Stimulated activated effector memory CD8-positive, alpha-beta T cell treated with anti-CD3 and anti-CD28 coated beads, Interleukin-12 subunit alpha, Interleukin-12 subunit beta, amount 100 ng/mL, for 72 hours (primary cell): ENCODE data around the gene LRMDA.
A peak's percentile ranks its signal among the peaks of the same experiment; 100 is the strongest.
"Not testable (repeated sequence)": the region's sequence is repeated elsewhere in the genome, so short reads cannot be mapped to it uniquely, and the experiment has no call there.

Source experiments
- ATAC-seq: fragments of 150-1000 bp; cut with Tn5 transposase; 2 replicates; pipeline ENCODE4 v1.10.0; 2021
- DNase-seq, 2 donors: peaks; one replicate each; pipeline ENCODE4 v3.0.0; 2021 to 2022; ENCODE audit warnings: low spot score in 2 of 2
- H3K27ac Mint-ChIP-seq: one replicate; pipeline ENCODE4 v1.8.0; 2022; ENCODE audit warnings: mild to moderate bottlenecking, mixed read lengths
- H3K36me3 Mint-ChIP-seq: one replicate; pipeline ENCODE4 v1.8.0; 2022; ENCODE audit warnings: mild to moderate bottlenecking, mixed read lengths
- H3K4me1 Mint-ChIP-seq: one replicate; pipeline ENCODE4 v1.8.0; 2022; ENCODE audit warnings: mixed read lengths
- H3K4me3 Mint-ChIP-seq: one replicate; pipeline ENCODE4 v1.8.0; 2022; ENCODE audit warnings: mild to moderate bottlenecking, mixed read lengths
- H3K9me3 Mint-ChIP-seq: one replicate; pipeline ENCODE4 v1.8.0; 2022; ENCODE audit warnings: mixed read lengths

Gene LRMDA

GRCh38 chr10:76129213-76129612 lies 697.8 kb downstream of the LRMDA start:
- no peak for DNase-seq
- peak; percentile 11 for ATAC-seq
- H3K36me3 Mint-ChIP-seq, result no peaks in the 10 kb centered on the region
- H3K4me3 Mint-ChIP-seq, result no peak overlapping the region
- no peaks in the 10 kb centered on the region for H3K4me1 Mint-ChIP-seq
- peaks cover 8% of the 10 kb centered on the region for H3K9me3 Mint-ChIP-seq
- H3K27ac Mint-ChIP-seq, result no peak overlapping the region

DNA sequence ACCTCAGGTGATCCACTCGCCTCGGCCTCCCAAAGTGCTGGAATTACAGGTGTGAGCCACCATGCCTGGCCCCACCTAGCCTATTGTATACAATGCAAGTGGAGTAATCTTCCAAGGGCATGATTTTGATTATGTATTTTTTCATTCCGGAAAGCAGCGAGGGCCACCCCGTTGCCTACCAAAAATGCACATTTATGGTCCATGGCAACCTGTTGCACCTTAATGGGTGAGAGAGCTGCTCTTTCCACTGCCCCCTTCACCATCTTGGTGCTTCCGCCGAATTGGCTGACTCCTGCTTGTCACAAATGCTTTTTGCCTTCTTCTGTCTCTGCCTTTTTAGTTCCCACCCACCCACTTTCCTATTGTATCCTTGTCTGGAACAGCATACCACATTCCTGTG lies 699.5 kb downstream of the LRMDA start:
- Mint-ChIP-seq H3K4me1 (no peaks in the 10 kb centered on the region), H3K27ac (no peak overlapping the region), H3K9me3 (peaks cover 8% of the 10 kb centered on the region), H3K4me3 (no peak overlapping the region), H3K36me3 (no peaks in the 10 kb centered on the region)
- no peak for DNase-seq
- ATAC-seq, result no peak

GRCh38 chr10:76133597-76134255 lies 702.3 kb downstream of the LRMDA start:
- ATAC-seq (no peak), DNase-seq (no peak)
- Mint-ChIP-seq H3K36me3 (no peaks in the 10 kb centered on the region), H3K4me3 (no peak overlapping the region), H3K27ac (no peak overlapping the region), H3K4me1 (no peaks in the 10 kb centered on the region), H3K9me3 (peaks cover 4% of the 10 kb centered on the region)

DNA sequence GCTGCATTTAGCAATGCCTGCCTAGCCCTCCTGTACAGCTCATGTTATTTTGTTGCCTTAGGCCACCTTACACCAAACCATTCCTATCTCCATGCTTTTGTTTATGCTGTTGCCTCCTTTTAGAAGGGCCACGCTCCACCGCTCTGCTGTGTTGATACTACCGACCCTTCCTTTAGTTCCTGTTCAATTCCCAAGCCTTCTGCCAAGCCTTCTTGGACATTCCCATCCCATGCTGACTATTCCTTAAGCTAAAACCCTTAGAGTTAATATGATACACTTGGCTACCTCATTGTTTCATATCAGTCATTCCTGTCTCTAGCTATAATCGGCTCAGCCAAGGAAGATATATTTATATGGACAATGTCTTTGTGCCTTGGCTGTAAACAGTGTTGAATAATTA lies 705.5 kb downstream of the LRMDA start:
- ATAC-seq, result no peak
- Mint-ChIP-seq H3K4me3 (no peak overlapping the region), H3K4me1 (no peaks in the 10 kb centered on the region), H3K27ac (no peak overlapping the region), H3K36me3 (no peaks in the 10 kb centered on the region), H3K9me3 (no peaks in the 10 kb centered on the region)
- no peak for DNase-seq

- no peak for DNase-seq
- H3K27ac Mint-ChIP-seq, result no peak overlapping the region
- no peaks in the 10 kb centered on the region for H3K36me3 Mint-ChIP-seq
- no peak for ATAC-seq
- H3K9me3 Mint-ChIP-seq, result no peaks in the 10 kb centered on the region
- no peak overlapping the region for H3K4me3 Mint-ChIP-seq
- no peaks in the 10 kb centered on the region for H3K4me1 Mint-ChIP-seq
Measured at GRCh38 chr10:76138286-76138685, 706.9 kb downstream of the LRMDA start.

DNA sequence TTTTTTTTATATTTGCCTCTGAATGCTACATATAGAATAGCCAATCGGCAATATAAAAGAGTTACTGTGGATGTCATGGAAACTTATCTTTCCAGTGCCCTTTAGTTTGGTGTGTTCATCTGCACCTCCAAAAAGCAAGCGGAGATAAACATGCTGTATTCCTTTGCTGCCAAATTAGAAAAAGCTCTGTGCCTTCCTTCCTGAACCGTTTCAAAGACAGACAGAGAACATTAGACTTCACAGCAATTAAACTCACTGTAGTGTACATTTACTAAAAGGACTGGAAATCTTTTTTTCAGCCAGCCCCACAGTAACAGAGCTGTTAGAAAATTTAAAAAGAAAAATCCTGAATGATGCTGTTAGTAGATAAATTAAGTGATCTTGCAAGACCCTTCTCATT lies 707.5 kb downstream of the LRMDA start:
- DNase-seq (no peak), ATAC-seq (no peak)
- Mint-ChIP-seq H3K27ac (no peak overlapping the region), H3K4me3 (no peak overlapping the region), H3K36me3 (no peaks in the 10 kb centered on the region), H3K4me1 (no peaks in the 10 kb centered on the region), H3K9me3 (no peaks in the 10 kb centered on the region)

- Mint-ChIP-seq H3K4me3 (no peak overlapping the region), H3K36me3 (no peaks in the 10 kb centered on the region), H3K4me1 (no peaks in the 10 kb centered on the region), H3K9me3 (no peaks in the 10 kb centered on the region), H3K27ac (no peak overlapping the region)
- DNase-seq, result no peak
- no peak for ATAC-seq
Measured at GRCh38 chr10:76139431-76139830, 708.0 kb downstream of the LRMDA start.

DNA sequence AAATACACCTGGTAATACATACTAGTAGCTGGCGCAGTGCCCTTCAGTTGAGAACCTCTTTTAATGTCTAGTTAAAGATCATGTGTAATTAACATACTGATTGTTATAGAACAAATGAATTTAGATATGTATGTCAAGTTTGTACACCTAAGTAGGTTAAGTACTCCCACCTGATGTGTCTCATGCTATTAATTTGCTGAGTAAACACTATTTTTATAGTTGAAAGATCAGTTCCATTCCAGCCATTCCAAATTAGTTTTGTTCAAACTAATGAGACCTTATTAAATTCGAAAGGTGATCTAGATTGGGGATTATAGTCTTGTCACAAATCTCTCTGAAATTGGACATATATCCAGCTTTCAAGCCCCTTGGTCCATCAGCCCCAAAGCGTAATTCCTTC lies 710.0 kb downstream of the LRMDA start:
- no peak for DNase-seq
- Mint-ChIP-seq H3K4me3 (no peak overlapping the region), H3K27ac (no peak overlapping the region), H3K9me3 (peaks cover 4% of the 10 kb centered on the region), H3K4me1 (no peaks in the 10 kb centered on the region), H3K36me3 (no peaks in the 10 kb centered on the region)
- ATAC-seq, result no peak

GRCh38 chr10:76148217-76148616 lies 716.8 kb downstream of the LRMDA start:
- not testable (repeated sequence) for H3K4me1 Mint-ChIP-seq, H3K27ac Mint-ChIP-seq, DNase-seq, H3K4me3 Mint-ChIP-seq, ATAC-seq, H3K36me3 Mint-ChIP-seq
- H3K9me3 Mint-ChIP-seq, result peaks cover 13% of the 10 kb centered on the region

GRCh38 chr10:76149182-76149581 lies 717.8 kb downstream of the LRMDA start:
- H3K36me3 Mint-ChIP-seq, result no peaks in the 10 kb centered on the region
- peaks cover 13% of the 10 kb centered on the region for H3K9me3 Mint-ChIP-seq
- no peak for DNase-seq
- ATAC-seq, result no peak
- H3K27ac Mint-ChIP-seq, result no peak overlapping the region
- no peaks in the 10 kb centered on the region for H3K4me1 Mint-ChIP-seq
- H3K4me3 Mint-ChIP-seq, result no peak overlapping the region

GRCh38 chr10:76149602-76150138 lies 718.2 kb downstream of the LRMDA start:
- ATAC-seq, result no peak
- H3K9me3 Mint-ChIP-seq, result peaks cover 13% of the 10 kb centered on the region
- H3K4me3 Mint-ChIP-seq, result no peak overlapping the region
- H3K4me1 Mint-ChIP-seq, result no peaks in the 10 kb centered on the region
- no peak overlapping the region for H3K27ac Mint-ChIP-seq
- no peaks in the 10 kb centered on the region for H3K36me3 Mint-ChIP-seq
- DNase-seq, result no peak

- Mint-ChIP-seq H3K9me3 (peaks cover 13% of the 10 kb centered on the region), H3K36me3 (no peaks in the 10 kb centered on the region), H3K4me3 (no peak overlapping the region), H3K27ac (no peak overlapping the region), H3K4me1 (no peaks in the 10 kb centered on the region)
- DNase-seq, result no peak
- ATAC-seq, result no peak
Measured at GRCh38 chr10:76150139-76150875, 718.9 kb downstream of the LRMDA start.

DNA sequence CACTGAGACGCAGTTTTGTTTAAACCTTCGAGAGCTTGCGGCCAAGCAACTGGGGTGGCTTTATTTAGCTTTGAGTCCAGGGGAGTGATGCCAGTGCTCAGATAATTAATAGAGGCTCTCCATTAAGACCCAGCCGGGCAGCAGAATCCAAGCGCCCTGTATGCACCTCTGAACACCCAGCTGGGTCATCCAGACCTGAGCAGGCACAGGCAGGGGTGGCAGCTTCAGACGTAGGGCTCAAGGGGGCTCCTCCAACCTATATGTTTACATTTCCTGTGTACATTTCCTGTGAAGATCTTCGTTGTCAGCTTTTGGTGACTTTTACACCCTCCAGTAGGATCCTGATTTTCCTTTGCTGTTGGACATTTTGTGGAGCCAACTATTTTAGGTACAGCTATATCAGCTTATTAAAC lies 719.5 kb downstream of the LRMDA start:
- no peak for ATAC-seq
- DNase-seq, result no peak
- H3K4me1 Mint-ChIP-seq, result no peaks in the 10 kb centered on the region
- H3K27ac Mint-ChIP-seq, result no peak overlapping the region
- no peak overlapping the region for H3K4me3 Mint-ChIP-seq
- H3K36me3 Mint-ChIP-seq, result no peaks in the 10 kb centered on the region
- H3K9me3 Mint-ChIP-seq, result peaks cover 9% of the 10 kb centered on the region

DNA sequence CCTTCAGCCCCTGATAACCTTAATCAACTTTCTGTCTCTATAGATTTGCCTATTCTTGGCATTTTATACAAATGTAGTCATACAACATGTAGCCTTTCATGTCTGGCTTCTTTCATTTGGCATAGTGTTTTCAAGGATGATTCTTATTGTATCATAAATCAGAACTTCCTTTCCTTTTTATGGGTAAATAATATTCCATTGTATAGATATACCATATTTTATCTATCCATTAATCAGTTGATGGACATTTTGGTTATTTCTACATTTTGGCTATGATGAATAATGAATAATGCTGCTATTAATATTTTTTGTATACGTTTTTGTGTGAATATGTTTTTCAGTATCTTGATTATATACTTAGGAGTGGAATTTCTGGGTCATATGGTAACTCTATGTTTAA lies 720.8 kb downstream of the LRMDA start:
- Mint-ChIP-seq H3K4me1 (no peaks in the 10 kb centered on the region), H3K4me3 (no peak overlapping the region), H3K27ac (no peak overlapping the region), H3K36me3 (no peaks in the 10 kb centered on the region), H3K9me3 (peaks cover 9% of the 10 kb centered on the region)
- ATAC-seq (no peak), DNase-seq (no peak)

DNA sequence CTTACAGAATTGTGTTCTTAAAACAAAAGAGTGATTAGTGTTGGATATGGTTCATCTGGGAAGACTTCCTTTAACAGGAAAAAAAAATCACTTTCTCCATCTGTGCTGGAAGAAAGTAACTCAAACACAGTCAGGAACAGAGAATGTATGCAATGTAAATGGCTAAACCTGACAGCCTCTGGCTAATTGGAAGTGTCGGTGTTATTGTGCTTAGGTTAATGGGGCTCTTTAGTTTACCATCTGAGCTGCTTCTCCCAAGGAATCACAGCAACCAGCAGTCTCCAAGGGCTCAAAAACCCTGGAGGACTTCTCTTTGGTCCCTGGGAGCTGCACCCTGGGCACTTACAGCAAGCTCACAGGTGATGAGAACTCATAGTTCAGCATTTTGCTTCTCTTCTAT lies 724.5 kb downstream of the LRMDA start:
- no peak for DNase-seq
- ATAC-seq, result no peak
- Mint-ChIP-seq H3K4me3 (no peak overlapping the region), H3K36me3 (no peaks in the 10 kb centered on the region), H3K27ac (no peak overlapping the region), H3K4me1 (no peaks in the 10 kb centered on the region), H3K9me3 (peaks cover 6% of the 10 kb centered on the region)
